ENCODE measurements around the gene FRMD8.

FRMD8 gene

DNA sequence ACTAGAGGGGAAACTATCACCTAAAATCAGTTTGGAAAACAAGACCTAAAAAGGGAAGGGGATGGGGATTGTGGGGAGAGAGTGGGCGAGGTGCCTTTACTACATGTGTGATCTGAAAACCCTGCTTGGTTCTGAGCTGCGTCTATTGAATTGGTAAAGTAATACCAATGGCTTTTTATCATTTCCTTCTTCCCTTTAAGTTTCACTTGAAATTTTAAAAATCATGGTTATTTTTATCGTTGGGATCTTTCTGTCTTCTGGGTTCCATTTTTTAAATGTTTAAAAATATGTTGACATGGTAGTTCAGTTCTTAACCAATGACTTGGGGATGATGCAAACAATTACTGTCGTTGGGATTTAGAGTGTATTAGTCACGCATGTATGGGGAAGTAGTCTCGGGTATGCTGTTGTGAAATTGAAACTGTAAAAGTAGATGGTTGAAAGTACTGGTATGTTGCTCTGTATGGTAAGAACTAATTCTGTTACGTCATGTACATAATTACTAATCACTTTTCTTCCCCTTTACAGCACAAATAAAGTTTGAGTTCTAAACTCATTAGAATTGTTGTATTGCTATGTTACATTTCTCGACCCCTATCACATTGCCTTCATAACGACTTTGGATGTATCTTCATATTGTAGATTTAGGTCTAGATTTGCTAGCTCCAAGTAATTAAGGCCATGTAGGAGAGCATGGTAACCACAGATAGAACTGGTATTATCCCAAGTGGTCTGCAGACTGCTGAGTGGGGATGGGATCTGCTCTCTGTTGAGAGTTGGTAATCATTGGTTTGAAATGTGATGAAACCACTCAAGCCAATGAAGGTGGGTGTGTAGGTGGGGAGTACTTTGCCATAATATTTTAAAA is 39.8 kb downstream of the FRMD8 start:
- peak; percentile 94 to 98 for DNase-seq

DNA sequence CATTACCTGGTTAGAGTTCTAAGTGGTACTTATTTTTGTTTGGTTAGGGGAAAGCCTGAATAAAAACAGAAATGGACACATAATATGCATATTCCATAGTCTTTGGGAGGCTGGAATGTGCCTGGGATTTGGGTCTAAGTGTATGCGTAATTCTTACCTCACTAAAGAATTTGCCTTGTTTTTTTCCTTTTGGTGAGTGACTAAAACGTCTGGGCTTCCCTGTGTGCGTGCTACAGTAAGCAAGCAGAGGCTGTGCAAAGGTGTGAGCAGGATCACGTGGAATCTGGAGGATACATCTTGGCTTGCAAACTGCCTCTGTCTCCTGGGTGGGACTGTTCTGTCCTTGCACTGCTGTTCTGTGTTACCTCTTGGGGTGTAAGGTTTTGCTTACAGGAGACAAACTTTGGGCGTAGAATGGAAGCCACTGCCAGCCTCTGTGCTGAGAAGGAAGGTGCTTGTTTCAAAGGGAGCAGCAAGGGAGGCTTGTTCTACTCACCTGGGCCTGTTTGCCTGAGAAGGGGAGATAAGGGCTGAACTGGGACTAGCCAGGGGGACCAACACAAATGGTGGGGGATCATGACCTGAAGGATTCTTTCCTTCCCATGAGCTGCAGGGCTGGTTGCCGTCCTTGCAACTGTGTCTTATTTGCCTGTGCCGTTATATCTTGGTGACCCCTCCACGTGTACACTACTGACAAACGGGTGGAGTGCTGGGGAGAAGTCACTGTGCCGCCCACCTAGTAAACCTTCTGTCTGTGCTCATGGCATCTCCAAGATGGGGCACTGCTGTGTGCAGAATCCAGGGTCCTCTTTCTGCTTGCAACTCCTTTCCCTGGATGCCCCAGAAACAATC is 40.6 kb downstream of the FRMD8 start:
- DNase-seq: peak; percentile 51 to 58

DNA sequence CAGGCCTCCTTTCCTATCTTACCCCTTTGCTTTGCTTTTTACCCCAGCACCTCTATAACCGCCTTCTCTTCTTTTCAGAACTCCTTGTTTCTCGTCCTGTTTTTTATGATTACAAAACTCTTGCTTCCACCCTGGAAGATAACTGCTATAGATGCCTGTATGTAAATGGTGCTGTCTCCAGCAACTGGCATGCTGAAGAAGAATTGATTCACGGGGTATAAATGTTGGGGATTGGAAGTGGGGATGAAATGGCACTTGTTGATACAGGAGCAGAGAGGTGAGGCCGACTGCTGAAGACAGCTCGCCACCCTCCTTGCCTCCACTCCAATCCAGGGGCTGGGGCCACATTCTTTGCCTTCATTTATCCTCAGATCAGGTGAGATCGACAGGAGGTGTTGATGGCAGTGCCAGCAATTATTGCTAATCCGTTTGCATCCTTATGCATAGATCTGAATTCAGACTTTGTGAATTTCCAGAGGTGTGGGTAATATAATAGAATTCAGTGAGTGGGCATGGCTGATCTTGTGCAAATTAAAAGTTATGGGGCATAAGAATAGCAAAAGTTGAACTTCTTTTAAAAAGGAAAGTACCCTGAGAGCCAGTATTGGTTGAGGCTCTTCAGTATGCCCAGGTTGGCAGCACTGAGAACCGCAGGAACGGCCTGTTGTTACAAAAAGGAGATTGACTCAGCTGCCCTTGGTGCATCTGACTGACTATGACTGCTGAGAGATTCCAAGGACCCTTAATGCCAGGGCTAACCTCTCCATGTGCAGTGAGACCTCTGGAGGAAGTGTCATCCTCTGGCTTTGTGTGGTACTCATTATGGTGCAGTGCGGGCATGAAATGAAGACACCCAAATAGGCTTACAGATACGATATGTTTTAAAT is 41.5 kb downstream of the FRMD8 start:
- peak; percentile 41 to 46 for DNase-seq

DNA sequence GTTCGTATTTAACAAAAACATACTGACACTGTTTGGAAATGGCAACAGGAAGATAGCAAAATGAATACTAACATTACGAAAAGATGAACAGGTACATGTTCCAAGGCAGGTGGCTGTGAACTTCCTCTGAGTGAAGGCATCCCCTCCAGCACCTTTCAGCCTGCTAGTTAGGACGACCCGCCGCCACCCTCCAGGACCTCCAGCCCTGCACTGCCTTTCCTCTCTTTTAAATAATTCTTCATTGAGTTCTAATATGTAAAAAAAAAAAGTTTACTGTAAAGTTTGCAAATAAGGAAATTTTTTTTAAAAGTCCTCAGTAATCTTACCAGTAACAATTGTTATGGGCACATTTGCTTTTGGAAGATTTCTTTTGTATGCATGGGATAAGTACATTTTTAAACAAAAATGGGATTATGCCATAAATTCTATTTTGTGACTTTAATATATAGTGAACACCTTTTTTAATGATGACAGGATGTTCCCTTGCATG is 42.2 kb downstream of the FRMD8 start:
- no peak for DNase-seq

DNA sequence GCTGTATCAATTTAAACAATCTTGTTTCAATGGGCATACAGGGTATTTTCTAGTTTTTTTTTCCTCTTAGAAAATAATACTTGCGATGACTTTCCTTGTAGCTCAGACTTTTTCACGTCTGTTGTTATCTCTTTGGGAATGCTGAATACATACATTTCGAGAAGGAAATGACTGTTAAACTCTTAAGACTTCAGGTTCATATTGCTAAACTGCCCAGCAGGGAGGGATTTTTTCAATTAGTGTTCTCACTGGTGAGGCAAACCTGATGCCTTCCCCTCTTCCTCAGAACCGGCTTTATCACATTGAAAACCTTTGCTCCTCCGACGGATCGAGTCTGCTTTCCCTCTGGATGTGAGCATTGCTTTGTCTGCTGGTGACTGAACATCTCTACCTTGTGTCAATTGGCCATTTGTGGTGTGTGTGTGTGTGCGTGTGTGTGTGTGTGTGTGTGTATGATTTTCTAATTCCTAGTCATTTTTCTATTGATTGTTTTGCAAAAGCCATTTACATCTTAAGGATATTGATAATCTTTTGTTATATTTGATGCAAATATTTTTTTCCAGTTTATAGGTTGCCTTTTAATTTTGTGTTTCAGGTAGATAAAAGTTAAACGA is 42.7 kb downstream of the FRMD8 start:
- DNase-seq: peak; percentile 48 to 53

DNA sequence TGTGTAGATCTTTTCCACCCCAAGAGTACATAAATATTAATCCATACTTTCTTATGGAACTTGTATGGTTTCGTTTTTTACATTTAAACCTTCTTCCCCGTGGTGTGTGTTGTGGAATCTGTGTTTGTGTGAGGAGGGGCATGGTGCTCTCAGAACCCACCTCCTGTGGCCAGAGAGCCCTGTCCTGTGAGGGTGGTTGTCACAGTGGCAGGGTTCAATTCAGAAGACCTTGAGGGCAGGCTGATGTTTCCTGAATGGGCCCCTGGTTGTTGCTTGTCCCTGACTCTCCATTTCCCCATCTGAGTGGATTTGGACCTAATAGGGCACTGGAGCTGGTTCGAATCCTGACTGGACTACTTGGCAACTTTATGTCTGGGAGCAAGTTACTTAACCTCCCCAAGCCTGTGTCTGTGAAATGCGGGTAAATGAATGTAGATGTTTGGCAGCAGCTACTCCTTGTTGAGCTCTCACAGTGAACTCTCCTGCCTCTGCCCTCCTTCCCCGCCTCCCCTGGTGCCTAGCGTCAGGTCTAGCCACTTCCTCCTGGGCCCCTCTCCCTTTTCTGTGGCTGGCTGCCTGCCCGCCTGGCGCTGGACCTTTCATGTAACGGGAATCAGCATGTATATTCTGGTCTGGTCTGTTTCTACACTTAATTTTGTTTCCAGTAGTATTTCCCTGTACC is 43.4 kb downstream of the FRMD8 start:
- DNase-seq: peak in 1 of 2 donors; percentile 32

DNA sequence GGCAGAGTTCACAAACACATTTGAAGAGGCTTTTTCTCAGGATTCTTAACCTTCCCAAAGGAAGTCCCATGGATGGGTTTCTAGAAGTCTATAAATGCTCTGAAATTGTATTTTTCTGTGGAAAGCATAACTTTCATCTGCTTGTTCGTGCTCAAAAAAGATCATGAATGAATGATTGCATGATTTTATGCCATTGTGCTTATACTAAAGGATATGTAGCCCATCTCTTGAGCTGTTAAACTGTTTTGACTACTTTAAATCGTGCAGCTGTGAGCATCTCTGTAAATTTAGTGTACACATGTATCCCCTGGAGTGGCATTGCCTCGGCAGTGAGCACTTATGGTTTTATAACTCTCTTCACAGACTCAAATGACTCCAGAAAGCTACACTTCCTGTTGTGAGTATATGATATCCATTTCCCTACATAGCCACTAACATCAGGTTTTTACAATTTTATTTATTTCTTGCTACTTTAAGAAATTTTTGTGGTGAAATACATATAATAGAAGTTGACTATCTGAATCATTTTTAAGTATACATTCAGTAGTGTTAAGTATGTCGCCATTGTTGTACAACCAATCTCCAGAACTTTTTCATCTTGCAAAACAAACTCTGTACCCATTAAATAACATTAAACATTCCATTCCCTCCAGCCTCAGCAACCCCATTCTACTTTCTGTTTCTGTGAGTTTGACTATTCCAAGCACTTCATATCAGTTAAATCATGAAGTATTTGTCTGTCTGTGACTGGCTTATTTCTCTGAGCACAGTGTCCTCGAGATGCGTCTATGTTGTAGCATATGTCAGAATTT is 44.2 kb downstream of the FRMD8 start:
- DNase-seq: peak; percentile 44 to 53

DNA sequence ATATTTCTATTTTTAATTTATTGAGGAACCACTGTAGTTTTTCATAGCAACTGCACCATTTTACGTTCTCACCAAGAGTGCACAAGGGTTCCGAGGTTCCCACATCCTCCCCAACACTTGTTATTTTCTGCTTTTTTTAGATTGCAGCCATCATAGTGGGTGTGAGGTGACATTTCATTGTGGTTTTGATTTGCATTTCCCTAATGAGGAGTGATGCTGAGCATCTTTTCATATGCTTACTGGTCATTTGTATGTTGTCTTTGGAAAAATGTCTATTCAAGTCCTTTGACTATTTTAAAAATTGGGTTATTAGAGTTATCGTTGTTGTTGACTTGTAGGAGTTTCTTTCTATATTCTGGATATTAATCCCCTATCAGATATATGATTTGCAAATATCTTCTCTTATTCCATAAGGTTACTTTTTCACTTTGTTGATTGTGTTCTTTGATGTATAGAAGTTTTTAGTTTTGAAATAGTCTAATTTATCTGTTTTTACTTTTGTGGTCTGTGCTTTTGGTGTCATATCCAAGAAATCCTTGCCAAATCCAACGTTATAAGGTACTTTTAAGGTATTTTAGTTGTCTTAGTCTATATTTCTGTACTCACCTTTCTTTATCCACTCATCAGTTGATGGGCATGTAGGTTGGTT is 45.1 kb downstream of the FRMD8 start:
- peak; percentile 54 to 67 for DNase-seq

DNA sequence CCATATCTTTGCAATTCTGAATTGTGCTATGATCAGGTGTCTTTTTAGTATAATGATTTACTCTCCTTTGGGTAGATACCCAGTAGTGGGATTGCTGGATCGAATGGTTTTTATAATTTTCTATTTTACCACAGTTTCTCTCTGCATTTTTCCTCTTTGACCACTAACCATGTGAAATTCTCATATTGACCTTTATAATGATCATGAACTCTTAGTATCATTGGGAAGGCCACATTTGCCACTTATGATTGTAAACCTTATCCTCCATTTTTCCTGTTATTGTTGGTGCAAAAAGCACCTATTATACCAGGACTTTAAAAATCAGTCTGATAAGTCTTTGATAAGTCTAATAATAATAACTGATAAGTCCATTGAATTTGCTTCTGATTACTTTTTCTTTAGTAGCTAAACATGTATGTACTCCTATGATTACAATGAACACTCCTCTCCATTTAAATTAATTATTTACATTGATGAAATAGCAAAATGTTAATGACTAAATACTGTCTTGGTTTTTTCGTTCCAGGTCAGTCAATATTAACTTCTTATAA is 45.7 kb downstream of the FRMD8 start:
- peak in 1 of 2 donors; percentile 0 for DNase-seq

DNA sequence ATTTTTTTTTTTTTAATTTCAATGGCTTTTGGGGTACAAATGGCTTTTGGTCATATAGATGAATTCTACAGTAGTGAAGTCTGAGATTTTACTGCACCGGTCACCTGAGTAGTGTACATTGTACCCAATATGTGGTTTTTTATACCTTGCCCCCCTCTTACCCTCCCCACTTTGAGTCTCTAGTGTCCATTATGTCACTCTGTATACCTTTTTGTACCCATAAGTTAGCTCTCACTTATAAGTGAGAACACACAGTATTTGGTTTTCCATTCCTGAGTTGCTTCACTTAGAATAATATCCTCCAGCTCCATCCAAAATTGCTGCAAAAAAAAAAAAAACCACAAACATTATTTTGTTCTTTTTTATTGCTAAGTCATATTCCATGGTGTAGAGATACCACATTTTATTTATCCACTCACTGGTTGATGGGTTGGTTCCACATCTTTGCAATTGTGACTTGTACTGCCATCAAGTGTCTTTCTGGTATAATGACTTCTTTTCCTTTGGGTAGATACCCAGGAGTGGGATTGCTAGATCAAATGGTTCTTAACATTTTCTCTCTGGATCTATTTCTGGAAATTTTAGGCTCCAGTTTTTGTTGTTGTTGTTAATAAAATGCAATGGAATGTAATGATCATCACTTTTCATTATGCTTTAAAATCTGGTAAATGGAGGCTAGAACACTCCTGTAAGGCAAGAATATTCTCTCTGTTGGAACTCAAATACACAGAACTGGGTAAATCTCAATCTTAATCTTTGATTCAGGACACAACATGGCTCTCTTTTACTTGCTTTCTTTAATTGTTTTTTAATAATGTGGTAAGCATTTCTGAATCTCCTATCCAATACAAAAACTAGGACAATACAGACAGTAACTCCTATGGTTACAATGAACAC is 46.5 kb downstream of the FRMD8 start:
- DNase-seq: peak; percentile 42 to 56

DNA sequence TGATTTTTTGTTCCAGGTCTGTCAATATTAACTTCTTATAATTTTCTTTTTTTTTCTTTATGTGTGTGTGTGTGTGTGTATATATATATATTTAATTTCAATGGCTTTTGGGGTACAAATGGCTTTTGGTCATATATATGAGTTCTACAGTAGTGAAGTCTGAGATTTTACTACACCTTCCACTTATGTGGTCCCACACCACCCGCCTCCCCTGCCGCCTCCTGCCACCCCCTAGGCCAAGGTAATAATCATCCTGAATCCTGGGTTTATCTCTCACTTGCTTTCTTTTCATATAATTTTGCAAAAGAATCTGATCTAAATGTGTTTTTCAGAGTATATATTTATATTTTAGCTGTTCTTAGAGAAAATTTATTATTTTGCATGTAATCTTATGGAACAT is 47.2 kb downstream of the FRMD8 start:
- DNase-seq: no peak

DNA sequence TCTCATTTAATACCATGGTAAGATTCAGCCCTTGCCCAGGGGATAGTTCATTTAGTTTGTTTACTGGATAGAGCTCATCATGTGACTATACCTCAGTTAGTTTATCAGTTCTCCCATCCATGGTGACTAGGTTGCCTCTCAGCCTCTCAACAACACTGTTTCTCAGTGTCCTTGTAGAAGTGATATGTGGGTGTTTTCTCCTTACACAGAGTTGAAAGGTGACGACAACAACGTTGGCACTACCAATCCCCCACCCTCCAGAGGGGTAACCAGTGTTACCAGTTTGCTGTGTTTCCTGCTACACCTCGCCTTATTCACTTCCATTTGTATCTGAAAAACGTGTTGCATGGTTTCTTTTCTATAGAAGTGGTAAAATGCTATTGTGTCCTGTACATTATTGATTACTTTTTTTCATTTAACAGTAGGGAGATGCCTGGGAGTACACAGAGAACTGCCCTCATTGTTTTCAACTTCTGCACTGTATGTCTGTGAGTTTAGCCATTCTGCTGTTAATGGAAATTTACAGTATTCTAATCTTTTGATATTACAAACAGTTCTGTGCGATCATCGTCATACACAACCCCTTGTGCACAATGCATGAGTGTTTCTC is 47.7 kb downstream of the FRMD8 start:
- no peak for DNase-seq

DNA sequence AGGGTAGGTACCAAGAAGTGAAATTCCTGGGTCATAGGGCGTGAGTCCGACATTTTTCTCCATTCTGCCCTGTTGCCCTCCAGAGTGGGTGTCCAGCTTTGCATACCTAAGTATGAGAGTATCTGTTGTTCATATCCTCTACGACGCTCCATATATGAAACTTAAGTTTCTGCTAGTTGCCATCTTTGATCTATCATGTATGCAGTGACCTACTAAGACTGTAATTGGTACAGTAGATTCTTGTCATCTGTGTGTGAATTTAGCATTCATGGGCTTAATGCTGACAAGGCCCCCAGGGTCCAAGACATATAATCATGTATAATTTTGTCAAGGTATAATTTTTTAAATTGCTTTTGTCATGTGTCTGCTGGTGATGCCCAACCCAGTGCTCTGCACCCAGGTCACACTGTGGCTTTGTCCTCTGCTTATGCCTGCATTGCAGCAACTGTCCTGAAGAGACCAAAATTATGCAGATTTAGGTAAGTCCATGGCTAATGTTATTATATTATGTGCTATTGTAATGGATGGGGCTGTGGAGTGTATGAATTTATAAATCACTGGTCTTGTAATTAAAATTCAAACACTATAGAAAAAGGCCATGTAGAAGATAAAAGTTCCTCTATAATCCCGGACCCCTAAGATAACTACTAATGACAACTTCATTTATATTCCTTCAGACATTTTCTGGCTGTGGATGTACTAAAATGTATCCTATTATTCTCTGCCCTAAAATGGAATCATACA is 48.4 kb downstream of the FRMD8 start:
- no peak for DNase-seq

DNA sequence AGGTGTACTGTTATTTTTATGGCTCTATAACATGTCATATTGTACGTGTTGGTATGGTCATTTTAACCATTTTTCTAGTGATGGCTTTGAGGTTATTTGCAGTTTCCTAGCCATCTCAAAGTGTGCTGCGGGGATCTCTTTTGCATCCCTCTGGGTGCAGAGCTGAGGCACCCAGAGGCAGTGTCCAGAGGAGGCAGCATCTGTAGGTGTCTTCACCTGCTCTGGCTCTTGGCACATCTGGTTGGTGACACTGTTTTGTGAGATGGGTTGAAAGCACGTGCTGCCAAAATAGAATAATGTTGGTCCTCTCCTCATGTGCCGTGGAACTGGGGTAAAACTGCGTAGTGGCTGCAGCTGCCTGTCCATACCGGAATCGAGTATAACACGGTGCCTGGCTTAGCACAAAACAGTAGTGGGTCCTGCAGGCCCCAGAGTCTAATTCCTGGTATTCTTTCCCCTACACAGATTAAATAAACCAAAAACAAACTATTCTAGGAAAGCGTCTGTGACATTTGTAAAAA is 49.0 kb downstream of the FRMD8 start:
- DNase-seq: no peak

DNA sequence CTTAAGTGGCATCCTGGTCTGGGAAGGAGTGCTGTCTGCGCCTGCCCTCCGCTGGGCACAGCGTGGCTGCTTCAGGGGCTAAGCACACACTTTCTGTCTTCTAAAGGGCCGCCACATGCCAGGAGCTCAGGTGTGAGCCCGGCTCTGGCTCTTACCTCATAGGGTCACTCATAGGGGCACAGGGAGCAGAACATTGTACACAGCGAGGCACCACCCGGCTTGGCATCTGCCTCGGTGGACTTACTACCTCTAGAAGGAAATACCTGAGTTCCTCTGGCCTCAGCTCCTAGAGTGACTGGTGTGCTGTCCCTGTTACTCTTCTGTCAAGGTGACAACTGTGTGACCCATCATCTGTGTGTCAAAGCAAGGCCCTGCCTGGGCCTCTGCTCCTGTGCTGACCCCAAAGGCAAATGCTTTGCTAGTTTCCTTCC is 49.6 kb downstream of the FRMD8 start:
- DNase-seq: no peak

DNA sequence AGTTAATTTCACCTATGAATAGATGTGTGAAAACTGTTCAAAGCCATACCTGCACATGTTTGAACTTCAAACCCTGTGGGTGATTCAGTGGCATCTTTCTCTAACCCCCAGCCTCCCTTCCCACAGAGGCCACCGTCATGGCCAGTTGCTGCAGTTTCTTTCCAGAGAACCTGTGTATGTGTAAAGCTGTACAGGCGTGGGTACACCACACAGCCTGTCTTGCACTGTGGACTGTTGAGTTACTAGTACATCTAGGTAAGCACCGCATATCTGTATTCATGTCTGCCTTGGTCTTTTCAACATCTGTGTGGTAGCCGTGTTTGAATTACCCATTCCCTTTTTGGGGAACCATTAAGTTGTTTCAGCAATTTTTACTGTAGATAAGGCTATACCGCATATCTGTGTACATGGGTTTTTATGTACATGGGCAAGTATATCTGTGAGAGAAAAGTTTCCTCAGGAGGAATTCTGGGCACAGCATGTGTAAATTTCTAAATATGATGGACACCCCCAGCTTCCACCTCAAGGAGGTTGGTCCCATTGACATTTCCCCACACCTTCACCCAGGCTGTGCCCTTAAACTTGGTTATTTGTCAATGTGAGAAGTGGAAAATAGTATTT is 50.1 kb downstream of the FRMD8 start:
- DNase-seq: no peak

All from inflammatory macrophage treated with lipopolysaccharide for 1 hour (primary cell).